Hindlimb muscle (tissue), 1 donor: Measurements from ENCODE around the gene PACSIN3. TPM values are rescaled to one million over a fixed set of nuclear protein-coding genes. Genes with fewer than 3 reads are reported as not detected.

Source experiments
- DNase-seq: peaks from one replicate; pipeline ENCODE4 v3.0.0-alpha.2; 2013
- polyA plus RNA-seq: library from polyadenylated mRNA; unstranded; fragments of 120-200 nt; gene quantifications from one replicate; pipeline ENCODE4 v1.2.1, GENCODE V29; 2013; ENCODE audit not compliant: insufficient read length

Gene PACSIN3
- polyA plus RNA-seq, 1 donor = 284 TPM

DNA sequence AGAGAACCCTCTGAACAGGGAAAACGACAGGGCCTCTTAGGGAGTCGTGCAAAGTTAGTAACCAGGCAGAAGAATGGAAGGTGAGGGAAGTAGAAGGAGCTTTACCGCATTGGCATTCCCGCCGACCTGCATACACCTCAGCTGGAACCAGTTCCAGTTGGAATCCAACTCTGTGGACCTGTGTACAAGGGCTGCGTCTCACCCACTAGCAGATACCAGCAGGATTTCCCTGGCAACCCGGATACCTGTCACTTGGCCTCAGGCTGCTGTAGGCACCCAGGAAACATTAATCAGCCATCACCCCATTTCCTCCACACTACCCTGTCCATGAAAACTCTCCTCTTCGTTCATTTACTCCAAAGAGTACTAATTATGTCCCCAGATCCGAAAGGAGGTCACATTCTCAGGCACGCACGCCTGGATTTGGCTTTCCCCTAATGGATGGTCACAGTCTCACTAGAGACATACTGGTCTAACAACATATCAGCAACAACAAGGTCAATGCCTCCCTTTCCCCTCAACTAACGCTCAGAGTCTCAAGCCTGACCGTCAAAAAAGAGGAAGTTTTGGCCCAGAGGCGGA, 10.4 kb downstream of the PACSIN3 start:
- DNase-seq = no peak

DNA sequence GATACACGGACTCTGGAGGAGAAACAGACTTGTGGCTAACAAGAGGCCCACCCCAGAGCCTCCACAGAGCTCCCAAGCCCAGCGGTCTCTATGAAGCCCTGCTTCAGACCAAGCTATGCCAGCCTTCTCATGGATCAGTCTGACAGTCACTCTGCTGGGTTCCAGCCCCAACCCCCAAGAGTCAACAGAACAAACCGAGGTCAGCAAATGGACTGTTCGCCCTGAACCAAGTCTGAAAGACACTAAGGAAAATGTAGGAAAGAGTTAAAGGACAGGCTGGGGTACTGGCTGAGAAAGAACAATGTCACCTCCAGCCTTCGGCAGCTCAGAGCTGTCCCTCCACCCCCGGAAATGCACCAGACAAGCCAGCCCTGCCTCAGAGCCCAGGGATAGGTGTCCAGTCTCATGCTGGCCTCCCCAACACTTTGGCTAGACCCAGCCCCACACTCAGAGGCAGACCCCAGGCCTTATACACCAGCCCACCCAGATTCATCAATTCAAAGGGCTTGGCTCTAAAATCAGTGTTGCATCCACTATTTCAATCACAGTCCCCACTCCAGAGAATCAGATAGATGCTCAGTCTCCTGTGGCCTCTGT, 13.4 kb downstream of the PACSIN3 start:
- no peak for DNase-seq

DNA sequence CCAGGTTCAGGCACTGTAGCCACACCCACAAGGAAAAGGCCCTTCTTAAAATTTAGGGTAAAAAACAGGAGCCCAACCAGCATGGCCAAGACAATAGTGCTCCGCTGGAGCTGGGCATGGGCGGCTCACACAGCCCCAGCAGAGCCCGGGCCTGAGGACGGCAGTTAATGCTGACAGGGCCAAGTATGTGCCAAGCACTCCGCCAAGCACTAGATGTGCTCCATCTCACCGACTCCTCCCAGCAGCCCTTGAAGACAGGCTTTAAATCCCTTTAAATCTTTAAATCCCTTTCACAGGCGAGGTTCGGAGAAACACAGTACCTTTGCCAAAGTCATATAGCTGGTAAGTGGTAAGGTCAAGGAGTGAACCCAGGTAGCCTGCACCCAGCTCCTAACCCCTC, 14.4 kb downstream of the PACSIN3 start:
- DNase-seq = no peak

DNA sequence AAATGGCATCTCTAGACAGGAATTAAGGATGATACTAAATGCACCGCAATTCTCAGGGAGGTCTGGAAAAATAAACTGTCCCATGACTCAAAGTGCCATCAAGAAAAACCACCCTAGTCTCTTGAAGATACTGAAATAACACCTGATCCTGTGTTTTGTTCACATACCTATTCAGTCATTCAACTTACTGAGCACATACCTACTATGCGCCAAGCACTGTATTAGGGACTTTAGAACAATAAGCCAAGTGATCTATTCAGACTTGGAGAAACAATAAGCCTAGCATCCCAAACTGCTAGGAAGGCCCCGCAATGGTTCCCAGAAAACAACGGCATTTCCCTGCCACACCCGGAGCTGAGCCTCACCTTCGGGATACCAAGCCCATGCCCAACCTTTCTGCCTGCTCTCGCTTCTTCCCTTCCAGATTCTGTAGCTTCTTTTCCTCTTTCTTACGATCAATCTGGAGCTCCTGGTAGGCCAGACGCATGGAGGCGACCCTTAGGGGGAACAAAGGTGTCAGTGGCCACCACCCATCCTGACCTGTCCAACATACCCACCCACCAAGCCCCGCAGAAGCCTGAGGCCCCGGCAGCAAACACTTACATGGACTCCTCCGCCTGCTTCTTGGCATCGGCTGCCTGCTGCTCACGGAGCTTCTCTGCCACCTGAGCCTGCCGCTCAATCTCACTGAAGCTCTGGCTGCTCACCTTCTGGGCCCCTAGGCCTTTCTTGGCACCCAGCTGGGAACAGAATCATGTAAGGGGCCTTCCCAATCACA, 15.0 kb downstream of the PACSIN3 start:
- DNase-seq = no peak

DNA sequence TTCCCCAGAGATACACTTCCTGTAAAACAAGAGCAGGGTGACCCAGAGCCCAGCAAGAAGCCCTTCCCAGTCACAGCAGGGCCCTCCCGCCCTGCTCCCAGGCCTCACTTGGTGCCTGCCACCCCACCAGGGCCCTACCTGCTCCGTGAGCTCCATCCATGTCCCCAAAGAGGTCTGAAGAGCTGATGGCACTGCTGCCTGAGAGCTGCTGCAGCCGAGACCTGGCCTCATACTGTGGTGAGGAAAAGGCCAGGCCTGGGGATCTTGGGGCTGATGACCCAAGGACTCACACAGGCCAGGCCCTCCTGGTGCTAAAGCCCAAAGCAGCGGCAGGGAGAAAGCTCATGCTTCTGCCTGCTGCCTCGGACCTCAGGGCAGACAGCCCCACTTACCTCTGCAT, 19.9 kb downstream of the PACSIN3 start:
- no peak for DNase-seq

DNA sequence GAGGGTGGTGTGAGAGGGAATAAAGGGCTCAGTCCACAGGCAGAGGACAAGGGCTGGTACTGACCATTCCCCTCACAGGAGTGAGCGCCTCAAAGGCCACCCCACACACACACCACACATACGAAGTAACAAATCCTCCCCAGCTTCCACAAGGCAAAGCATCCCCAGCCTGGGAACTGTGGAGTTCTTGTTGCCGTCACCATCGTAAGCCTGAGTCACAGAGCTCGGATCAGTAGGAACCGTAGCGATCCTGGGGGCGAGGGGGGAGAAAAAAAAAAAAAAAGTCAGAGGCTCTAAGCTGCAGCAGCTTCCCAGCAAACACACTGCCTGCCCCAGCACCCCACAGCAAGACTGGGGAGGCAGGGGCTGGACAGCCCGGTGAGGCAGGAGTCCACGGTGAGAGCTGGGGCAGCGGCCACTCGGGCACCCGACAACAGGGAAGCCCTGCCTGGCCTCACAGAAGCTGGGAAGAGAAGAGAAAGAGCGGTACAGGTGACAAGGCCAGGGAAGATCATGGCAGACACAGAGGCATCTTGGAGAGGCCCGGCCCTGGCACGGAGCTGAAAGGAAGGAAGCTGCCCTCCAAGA, 20.9 kb downstream of the PACSIN3 start:
- DNase-seq = no peak

DNA sequence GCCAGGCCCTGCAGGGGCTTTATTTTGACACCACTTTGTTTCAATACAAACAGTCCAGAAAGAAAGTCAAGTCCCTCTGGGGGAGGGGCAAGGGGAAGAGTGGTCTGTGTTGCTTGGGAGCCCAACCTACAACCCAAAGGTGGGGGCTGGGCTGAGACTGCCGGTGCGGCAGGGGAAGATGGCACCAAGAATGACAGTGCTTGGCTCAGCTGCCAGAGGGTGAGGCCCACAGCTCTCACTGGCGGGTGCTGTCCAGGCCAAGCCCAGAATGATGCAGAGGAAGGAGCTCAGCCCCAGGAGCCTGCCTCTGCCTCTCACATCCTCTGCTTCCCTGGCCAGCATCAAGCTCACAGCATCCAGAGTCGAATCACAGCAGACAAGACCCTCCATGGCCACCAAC, 21.9 kb downstream of the PACSIN3 start:
- no peak for DNase-seq

DNA sequence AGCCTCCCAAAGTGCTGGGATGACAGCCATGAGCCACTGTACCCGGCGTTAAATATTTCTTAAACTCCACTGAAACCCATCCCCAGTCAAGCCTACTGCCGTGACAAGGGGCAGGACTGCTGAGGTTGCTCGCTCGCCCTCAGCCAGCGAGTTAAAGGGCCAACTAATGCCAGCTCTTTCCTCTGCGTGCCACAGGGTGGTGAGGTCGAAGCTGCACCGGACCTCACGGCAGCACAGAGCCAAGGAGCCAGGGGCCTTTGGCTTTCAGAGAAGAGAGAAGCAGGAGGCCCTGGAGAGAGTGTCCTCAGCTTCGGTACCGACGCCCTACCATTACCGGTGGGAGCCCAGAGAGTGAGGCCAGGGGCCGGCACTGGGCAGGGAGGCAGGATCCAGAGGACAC, 22.3 kb downstream of the PACSIN3 start:
- no peak for DNase-seq

DNA sequence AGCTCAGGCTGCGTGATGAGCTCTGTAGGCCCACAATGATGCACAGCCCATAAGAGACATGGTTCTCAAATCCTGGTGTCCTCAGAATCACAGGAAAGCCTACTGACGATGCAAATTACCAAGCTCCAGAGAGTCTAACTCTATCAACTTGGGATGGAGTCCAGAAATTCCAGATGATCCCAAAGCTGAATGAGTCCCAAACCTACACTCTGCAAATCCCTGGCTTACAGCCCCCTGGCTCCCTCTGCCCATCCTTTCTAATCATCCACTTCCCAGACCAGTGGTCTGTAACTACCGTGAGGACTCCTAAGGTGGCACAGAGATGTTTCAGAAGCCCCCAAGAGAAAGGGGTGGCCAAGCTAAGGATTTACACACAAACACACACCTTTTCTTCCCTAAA, 23.0 kb downstream of the PACSIN3 start:
- DNase-seq = no peak

DNA sequence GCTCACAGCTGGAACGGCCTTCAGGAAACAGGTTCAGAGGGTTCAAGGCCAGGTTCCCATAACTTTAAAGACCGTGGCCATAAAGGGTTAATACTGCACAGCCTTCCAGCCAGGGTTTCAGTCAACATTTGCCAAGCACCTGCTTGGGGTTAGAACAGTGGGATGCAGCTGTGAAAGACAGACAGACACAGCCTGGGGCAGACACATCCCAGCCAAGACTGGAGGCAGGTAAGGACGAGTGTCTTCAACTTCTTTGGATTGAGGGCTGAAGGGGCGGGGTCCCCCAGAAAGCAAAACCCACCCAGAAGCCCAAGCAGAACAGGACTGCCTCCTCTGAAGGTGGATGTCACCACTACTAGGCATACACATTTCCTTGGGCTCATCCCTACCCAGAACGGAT, 23.8 kb downstream of the PACSIN3 start:
- DNase-seq = no peak

DNA sequence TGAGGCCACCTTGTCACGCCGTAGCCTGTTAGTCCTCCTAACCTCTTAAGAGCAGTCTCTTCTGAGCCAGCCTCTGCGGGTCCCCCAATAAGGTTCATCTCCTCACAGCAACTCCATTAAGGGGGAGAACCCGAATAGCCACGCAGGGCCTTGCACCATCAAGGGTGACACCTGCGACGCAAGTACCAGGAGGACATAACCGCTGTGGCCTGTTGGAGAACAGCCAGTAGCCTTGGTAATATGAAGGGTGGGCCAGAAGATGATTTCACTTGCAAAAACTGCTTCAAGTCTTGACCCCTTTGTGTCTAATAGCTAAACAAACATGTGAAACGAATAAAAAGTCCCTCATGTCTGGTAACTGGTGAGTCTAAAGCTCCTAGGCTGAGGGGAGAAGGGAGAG, 24.3 kb downstream of the PACSIN3 start:
- no peak for DNase-seq

DNA sequence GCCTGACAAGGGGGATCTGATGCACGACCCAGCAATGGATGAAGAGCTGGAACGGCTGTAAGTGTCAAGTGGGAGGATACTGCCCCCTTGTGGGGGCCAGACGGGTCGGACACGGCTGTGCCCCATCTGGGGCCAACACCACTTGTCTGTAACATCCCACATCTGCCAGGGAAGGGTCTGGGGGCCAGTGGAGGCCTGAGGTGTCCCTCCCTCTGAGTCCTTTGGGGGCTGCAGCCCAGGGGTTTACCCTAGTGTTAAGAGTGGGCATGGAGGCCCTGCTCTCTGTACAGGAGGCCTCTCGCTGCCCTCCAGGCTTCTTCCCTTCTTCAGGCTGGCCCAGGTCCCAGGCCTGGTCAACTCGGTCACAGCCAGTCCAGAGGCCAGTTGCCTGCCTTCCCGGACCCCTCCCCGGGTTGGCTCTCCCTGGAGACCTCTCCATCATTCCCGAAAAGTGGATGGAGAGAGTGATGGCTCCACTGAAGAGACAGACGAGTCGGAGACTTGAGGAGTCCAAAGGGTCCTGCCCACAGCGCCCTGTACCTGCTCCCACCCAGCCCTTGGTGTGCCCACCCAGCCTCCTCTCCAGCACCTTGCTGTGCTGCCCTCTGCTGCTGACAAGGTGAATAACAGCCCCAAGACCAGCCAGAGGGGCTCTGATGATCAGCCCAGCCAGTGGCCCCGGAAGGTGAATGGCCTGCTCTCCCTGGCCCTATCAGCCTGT, 24.9 kb downstream of the PACSIN3 start:
- peak; percentile 76 for DNase-seq

DNA sequence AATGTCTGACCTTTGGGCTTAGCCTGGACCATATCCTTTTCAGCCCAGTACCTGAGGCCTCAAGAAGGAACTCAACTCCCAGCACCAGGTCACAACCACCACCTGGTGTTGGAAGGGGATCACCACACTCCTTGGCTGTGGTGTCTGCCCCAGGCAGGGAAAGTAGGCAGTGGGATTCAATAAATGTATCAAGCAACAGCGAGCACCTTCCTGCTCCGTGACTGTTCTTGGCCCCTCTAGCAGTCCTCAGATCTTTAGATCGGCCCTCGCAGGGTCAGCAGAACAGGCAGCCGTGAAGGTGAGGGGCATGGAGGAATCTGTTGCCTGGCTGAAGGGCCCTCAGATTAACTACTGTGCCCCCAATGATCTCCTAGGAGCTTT, 25.5 kb downstream of the PACSIN3 start:
- DNase-seq = no peak

DNA sequence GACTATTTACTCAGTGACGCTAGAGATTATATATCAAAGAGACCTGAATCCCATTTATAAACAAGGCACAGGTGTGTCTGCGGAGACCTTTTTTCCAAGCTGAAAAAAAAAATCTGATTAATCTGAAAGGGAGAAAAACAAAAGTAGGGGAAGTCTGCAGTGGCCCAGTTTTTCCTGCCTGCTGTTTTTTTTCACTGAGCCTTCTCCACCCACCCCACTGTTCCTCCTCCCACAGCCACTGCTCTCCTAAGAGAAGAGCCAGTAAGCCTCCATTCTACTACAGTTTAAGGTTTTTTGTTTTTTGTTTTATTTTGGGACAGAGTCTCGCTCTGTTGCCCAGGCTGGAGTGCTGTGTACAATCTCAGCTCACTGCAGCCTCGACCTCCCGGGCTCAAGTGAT, 28.0 kb downstream of the PACSIN3 start:
- DNase-seq = no peak

DNA sequence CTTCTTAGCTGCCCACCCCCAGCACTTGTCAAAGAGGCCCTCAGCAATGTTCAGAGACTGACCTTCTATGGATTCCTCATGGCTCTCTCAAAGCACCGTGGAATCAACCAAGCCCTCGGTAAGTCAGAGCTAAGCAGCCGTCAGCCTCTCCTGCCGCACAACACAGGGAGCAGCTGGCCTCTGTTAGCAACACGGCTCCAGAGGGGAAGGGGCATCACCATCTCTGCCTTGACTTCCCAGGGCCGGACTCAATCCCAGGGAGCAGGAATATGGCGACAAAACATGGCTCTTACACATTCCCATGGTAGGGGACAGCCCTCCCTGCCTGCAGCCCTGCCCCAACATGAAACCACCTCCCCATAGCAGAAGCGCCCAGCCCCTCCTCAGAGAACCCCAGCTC, 28.4 kb downstream of the PACSIN3 start:
- DNase-seq = no peak

DNA sequence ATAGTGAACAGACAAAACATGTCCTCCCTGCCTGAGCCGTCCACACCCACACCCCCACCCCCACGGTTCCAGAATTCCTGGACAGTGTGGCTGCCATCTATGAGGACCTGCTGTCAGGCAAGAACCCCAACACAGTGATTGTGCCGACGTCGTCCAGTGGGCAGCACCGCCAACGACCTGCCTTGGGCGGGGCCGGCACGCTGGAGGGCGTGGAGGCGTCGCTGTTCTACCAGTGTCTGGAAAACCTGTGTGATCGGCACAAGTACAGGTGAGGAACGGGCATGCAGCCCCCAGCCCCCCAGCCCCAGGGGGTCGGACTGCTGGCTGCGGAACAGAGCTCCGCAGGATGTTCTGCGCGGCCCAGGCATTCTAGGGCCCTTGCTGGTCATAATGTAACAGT, 29.3 kb downstream of the PACSIN3 start:
- DNase-seq = no peak

DNA sequence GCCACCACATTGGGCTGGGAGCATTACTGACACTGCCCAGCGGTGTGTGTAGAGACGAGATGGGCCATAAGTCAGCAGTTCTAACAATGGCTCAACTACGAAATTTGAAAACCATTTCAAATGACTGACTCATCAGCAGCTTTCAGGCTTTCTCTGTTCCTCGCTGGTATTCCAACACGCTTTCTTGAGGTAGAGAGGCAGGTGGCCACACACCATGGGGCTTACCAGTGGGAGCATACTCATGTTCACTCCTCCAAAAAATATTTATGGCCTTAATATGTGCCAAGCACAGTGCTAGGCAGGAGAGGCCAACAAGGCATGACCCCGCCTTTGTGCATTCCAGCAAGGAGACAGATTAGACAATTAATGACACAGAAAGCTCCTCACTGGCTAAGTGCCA, 29.9 kb downstream of the PACSIN3 start:
- no peak for DNase-seq

DNA sequence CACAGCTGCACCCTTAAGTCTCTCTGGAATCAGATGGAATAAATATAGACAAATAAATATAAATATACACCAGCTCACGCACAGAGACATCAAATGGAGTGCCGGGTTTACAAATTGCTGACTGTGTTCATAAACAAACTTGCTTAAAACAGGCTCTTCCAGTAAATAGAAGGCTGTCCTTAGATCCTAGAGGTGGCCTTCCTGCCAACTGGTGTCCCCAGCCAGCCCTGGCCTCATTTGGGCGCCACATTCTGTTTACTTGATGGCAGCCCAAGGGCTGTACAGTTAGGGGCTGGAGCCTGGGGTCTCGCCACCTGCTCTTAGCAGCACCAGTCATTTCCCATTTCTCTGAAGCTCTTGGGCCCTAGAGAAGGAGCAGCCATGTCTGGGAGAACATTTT, 30.4 kb downstream of the PACSIN3 start:
- DNase-seq = no peak

DNA sequence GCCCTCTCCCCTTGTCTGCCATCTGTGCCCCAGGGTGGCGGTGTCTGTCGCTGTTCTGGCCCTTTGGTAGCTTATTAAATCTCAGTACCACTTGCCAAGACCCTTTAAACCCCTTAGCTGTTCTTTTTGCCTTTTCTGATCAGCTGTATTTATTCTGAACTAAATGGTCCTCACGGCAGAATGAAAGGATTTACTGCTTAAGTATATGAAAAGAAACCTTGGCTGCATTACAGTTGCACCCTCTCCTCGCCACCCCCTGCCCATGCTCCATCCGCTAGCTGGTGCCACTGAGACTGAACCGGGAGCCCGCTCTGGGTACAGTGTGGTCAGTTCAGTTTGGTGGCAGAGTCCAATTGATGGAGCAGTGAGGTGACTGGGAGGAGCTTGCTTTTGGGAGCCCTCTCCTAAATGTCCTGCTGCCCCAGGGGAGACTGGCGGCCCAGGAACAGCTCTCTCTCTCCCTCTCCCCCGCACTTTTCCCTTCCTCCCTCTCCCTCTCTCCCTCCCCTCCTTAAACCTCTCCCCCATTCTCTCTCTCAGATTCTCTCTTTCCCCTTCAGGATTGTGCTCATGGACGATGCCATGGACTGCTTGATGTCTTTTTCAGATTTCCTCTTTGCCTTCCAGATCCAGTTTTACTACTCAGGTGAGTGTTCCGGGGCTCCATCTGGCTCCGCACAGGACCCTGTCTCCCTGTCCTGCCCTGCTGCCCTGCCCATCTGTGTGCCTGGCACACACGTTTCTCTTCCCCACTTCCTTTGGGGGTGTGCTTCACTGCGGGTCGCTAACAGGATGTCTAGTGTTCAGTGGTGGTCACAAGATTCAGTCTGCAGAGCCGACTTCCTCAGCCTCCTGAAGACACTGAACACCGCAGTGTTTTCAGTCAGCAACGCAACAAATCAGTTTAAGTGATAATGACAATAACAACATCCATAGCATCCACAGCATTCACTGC, 31.3 kb downstream of the PACSIN3 start:
- DNase-seq = no peak

DNA sequence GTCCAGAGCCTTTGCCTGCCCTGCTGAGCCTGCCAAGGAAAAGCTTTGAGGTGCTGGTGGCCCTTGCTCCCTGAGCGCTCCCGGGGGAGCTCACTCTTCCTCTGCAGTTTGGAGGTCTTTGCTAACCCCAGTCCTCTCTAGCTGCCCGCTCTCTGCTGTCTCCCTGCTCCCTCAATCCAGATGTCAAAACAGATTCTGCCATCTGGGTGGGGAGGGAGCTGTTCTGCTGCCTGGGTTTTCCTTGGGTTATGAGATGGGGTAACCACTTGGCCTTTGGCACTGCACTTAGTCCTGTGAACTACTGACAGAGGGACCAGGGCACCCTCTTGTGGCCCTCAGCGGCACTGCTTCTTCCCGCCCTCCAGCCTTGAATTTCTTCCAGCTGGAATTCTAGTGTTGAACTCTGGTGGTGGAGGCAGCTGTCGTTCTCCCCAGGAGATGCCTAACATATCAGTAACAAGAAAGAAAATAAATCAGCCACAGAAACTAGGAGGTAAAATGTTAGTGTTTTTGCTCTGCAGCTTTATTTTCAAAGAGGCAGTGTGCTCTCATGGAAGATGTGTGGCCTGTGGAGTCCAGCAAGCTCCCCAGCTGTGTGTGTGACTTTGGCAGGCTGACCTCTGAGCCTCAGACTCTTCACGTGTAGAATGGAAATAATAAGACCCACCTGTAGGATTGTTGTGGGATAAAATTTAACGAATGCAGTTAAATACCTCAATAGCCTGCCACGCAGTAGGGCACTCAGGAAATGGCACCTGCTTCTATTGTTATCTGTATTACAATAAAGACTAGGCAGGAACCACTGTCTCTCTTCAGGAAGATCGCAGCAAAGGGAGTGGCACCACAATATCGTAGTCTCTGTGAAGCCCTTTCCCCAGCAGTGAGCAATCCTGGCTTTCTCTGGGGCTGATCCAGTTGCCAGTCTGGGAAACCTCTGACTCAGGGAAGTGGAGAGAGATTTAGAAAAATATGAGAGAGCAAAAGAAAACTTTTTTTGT, 33.0 kb downstream of the PACSIN3 start:
- peak; percentile 89 for DNase-seq
